Esophagus squamous epithelium (tissue), 5 donors: ENCODE results near the gene STAMBP. TPM values are rescaled to one million over a fixed set of nuclear protein-coding genes. Genes with fewer than 3 reads are reported as not detected.
"Not testable (repeated sequence)": the region's sequence is repeated elsewhere in the genome, so short reads cannot be mapped to it uniquely, and the experiment has no call there.

Experiments
- DNase-seq: peaks from one replicate; lab custom pipeline; 2025; lab: John Stamatoyannopoulos, UW
- H3K27ac ChIP-seq, 4 donors: fragments of 200-600 bp; sonication (generic); one replicate each; pipeline ENCODE4 v1.5.1; 2016 to 2019; ENCODE audit warnings: mild to moderate bottlenecking in 1 of 4
- H3K27me3 ChIP-seq, 4 donors: fragments of 200-600 bp; sonication (generic); 1 replicate in 3 of 4; 2 replicates in 1 of 4; pipeline versions ENCODE4 v1.5.1 to v1.6.0; 2017 to 2021; ENCODE audit warnings: antibody characterized with exemption in 1 of 4
- H3K36me3 ChIP-seq, 3 donors: fragments of 200-600 bp; sonication (generic); one replicate each; pipeline ENCODE4 v1.5.1; 2016 to 2019
- H3K4me1 ChIP-seq, 3 donors: fragments of 200-600 bp; sonication (generic); one replicate each; pipeline ENCODE4 v1.5.1; 2017 to 2019
- H3K4me3 ChIP-seq, 4 donors: fragments of 200-600 bp; sonication (generic); 1 replicate in 3 of 4; 2 replicates in 1 of 4; pipeline ENCODE4 v1.5.1; 2016 to 2019; ENCODE audit warnings: mild to moderate bottlenecking in 2 of 4, moderate library complexity in 1 of 4
- H3K9me3 ChIP-seq, 3 donors: fragments of 200-600 bp; sonication (generic); one replicate each; pipeline ENCODE4 v1.5.1; 2016 to 2019
- CTCF ChIP-seq, 6 experiments: fragments of 450-650 bp in 4 of 6; fragments of 200-600 bp in 2 of 6; sonication (generic) in 2 of 6; IDR thresholded peaks; one replicate each; pipeline ENCODE4 v1.5.1; 2016 to 2019; ENCODE audit warnings: antibody characterized with exemption in 6 of 6, mild to moderate bottlenecking in 4 of 6, moderate library complexity in 4 of 6
- POLR2A ChIP-seq, 4 donors: fragments of 450-650 bp; IDR thresholded peaks; one replicate each; pipeline ENCODE4 v1.6.1; 2017; ENCODE audit warnings: antibody characterized with exemption in 4 of 4, mild to moderate bottlenecking in 4 of 4, moderate library complexity in 3 of 4
- WGBS, 2 donors: methylation state at CpG; one replicate each; pipeline ENCODE4 v1.1.5; 2018; 5-methylcytosine and 5-hydroxymethylcytosine counted together
- intact Hi-C: fragments of 100-400 bp; cut with DNase I; formaldehyde crosslinking; loops from one replicate; pipeline ENCODE4 v1.15.0; 2022
- total RNA-seq, 4 donors: library from RNA; depleted of rRNA; stranded (reverse); fragments of >200 nt; gene quantifications; one replicate each; pipeline ENCODE4 v1.1.0, GENCODE V29; 2016
- donor health status: DM: yes; HTN: yes; CAD: no.

The STAMBP gene
- total RNA-seq, result 10 to 100 TPM; 23.5 to 36.8 (median 32.5) TPM

GRCh38 chr2:73828818-73829570 lies at the start of gene STAMBP:
Gene STAMBP (plus strand): TSS chr2:73828961. CDS start chr2:73830857, 1,896 bp downstream.
- peak; percentile 67 for DNase-seq
- peaks cover 5 to 20% (median 5%) of the 10 kb centered on the region in 3 donors for H3K36me3 ChIP-seq
- peak within 1 kb of the TSS; percentile 63 to 97 (median 80) for H3K4me3 ChIP-seq
- peaks cover 28 to 54% (median 29%) of the 10 kb centered on the region in 3 donors for H3K4me1 ChIP-seq
- intact Hi-C loops, result loop anchor here (10.0 kb wide), 2 partner anchors 166 to 316 kb away; partner anchors contain the start of gene BOLA3
- TF ChIP-seq CTCF (IDR thresholded peaks at IDR 0.05) (no peak), POLR2A (IDR thresholded peaks at IDR 0.05) (peak in 3 of 4 donors; percentile 32 to 88 (median 62))
- no peaks in the 10 kb centered on the region for H3K9me3 ChIP-seq
- 1% methylated on average over 21 to 23 of the region's 48 CpGs for WGBS, 2 donors
- H3K27me3 ChIP-seq, result no peaks in the 10 kb centered on the region
- H3K27ac ChIP-seq, result peak within 1 kb of the TSS; percentile 93 to 99 (median 98)

GRCh38 chr2:73779467-73780236 lies 49.1 kb upstream of the STAMBP start, which contains the start of gene DUSP11:
Gene DUSP11 (minus strand): TSS chr2:73780103. CDS start chr2:73779974, 129 bp downstream.
- no peaks in the 10 kb centered on the region for H3K9me3 ChIP-seq
- peak within 1 kb of the TSS; percentile 95 to 98 (median 97) for H3K27ac ChIP-seq
- peaks cover 0 to 42% (median 12%) of the 10 kb centered on the region in 3 donors for H3K4me1 ChIP-seq
- peak within 1 kb of the TSS; percentile 80 to 94 (median 83) for H3K4me3 ChIP-seq
- intact Hi-C loops, result loop anchor here (10.0 kb wide), 1 partner anchor 85 kb away; no protein-coding TSS in a partner anchor
- peaks cover 0 to 28% (median 3%) of the 10 kb centered on the region in 3 donors for H3K36me3 ChIP-seq
- no peaks in the 10 kb centered on the region for H3K27me3 ChIP-seq
- peak; percentile 69 for DNase-seq
- WGBS, 2 donors, result 0% methylated on average over 18 to 19 of the region's 40 CpGs
- TF ChIP-seq CTCF (IDR thresholded peaks at IDR 0.05) (peak; percentile 72 to 95 (median 90)), POLR2A (IDR thresholded peaks at IDR 0.05) (peak in 3 of 4 donors; percentile 44 to 88 (median 83))

- H3K4me1 ChIP-seq, result peaks cover 0 to 42% (median 12%) of the 10 kb centered on the region in 3 donors
- no peak for DNase-seq
- peak overlapping the region; percentile 80 to 94 (median 83) for H3K4me3 ChIP-seq
- TF ChIP-seq CTCF (IDR thresholded peaks at IDR 0.05), result no peak
- TF ChIP-seq POLR2A (IDR thresholded peaks at IDR 0.05), result no peak
- H3K27me3 ChIP-seq, result no peaks in the 10 kb centered on the region
- 2 to 4% methylated on average over 7 of the region's 7 CpGs for WGBS, 2 donors
- intact Hi-C loops, result no loop called here
- no peaks in the 10 kb centered on the region for H3K9me3 ChIP-seq
- H3K36me3 ChIP-seq, result peaks cover 0 to 22% (median 0%) of the 10 kb centered on the region in 3 donors
- peak overlapping the region; percentile 95 to 98 (median 97) for H3K27ac ChIP-seq
These were observed 48.6 kb upstream of the STAMBP start for GRCh38 chr2:73780237-73780582.

- peaks cover 0 to 16% (median 5%) of the 10 kb centered on the region in 3 donors for H3K4me1 ChIP-seq
- DNase-seq, H3K27ac ChIP-seq, H3K4me3 ChIP-seq, H3K36me3 ChIP-seq, intact Hi-C loops, H3K27me3 ChIP-seq, H3K9me3 ChIP-seq: not testable (repeated sequence)
- WGBS, 2 donors, result 59 to 74% methylated on average over 15 of the region's 15 CpGs
These were observed 45.4 kb upstream of the STAMBP start for GRCh38 chr2:73783402-73783801.

GRCh38 chr2:73783883-73784282 lies 44.9 kb upstream of the STAMBP start, which contains the start of gene C2orf78:
Gene C2orf78 (plus strand): TSS chr2:73784183. CDS start chr2:73784310, 127 bp downstream.
- H3K4me1 ChIP-seq, result peaks cover 0 to 12% (median under 1%) of the 10 kb centered on the region in 3 donors
- H3K27me3 ChIP-seq, DNase-seq, intact Hi-C loops, H3K27ac ChIP-seq, H3K36me3 ChIP-seq, H3K4me3 ChIP-seq, H3K9me3 ChIP-seq: not testable (repeated sequence)
- no CpG with 5 or more reads among the region's 3 CpGs for WGBS, 2 donors
